Thoracic aorta (tissue), 2 donors: Measurements from ENCODE around the gene STX8. TPM values are rescaled to one million over a fixed set of nuclear protein-coding genes. Genes with fewer than 3 reads are reported as not detected.

Source experiments
- ATAC-seq: fragments of 150-250 bp; one replicate; pipeline ENCODE4 v1.8.0; 2017; ENCODE audit warnings: low read depth; ENCODE audit not compliant: insufficient number of reproducible peaks, low FRiP score
- DNase-seq: peaks from one replicate; pipeline ENCODE4 v3.0.0-alpha.2; 2020; ENCODE audit warnings: low spot score
- H3K27ac ChIP-seq, 2 donors: fragments of 200-600 bp; sonication (generic); 1 replicate in 1 of 2; 2 replicates in 1 of 2; pipeline ENCODE4 v1.5.1; 2016; ENCODE audit warnings: mild to moderate bottlenecking in 2 of 2, moderate library complexity in 2 of 2
- H3K27me3 ChIP-seq: fragments of 200-600 bp; sonication (generic); replicated peaks from 2 replicates; pipeline ENCODE4 v1.6.0; 2016; ENCODE audit warnings: mild to moderate bottlenecking; ENCODE audit not compliant: insufficient read depth
- H3K36me3 ChIP-seq: fragments of 200-600 bp; sonication (generic); one replicate; pipeline ENCODE4 v1.5.1; 2016
- H3K4me1 ChIP-seq, 2 donors: fragments of 200-600 bp; sonication (generic); 1 replicate in 1 of 2; 2 replicates in 1 of 2; pipeline versions ENCODE4 v1.5.1 to v1.6.0; 2016; ENCODE audit warnings: low read depth in 2 of 2, mild to moderate bottlenecking in 1 of 2; ENCODE audit not compliant: control insufficient read depth in 1 of 2
- H3K4me3 ChIP-seq: fragments of 200-600 bp; sonication (generic); 2 replicates; pipeline ENCODE4 v1.5.1; 2016; ENCODE audit warnings: mild to moderate bottlenecking
- H3K9me3 ChIP-seq: fragments of 200-600 bp; sonication (generic); 2 replicates; pipeline ENCODE4 v1.5.1; 2016
- CTCF ChIP-seq: fragments of 200-600 bp; sonication (generic); IDR thresholded peaks from one replicate; pipeline ENCODE4 v1.5.1; 2019; ENCODE audit warnings: antibody characterized with exemption
- total RNA-seq, 2 donors: library from RNA; depleted of rRNA; stranded (reverse); fragments of >200 nt; gene quantifications; one replicate each; pipeline versions ENCODE4 v1.1.0 to v1.2.3, GENCODE V29; 2016

STX8 gene
- total RNA-seq, 2 donors from 2014 or later: 93.9 to 99.8 TPM

- Histone ChIP-seq H3K27me3 (no peaks in the 10 kb centered on the region), H3K9me3 (no peaks in the 10 kb centered on the region), H3K4me3 (no peak overlapping the region), H3K36me3 (no peaks in the 10 kb centered on the region), H3K4me1 (peaks cover 0 to 10% of the 10 kb centered on the region in 2 donors), H3K27ac (no peak overlapping the region)
- no peak for TF ChIP-seq CTCF
- no peak for DNase-seq
- ATAC-seq: no peak
Measured at GRCh38 chr17:9519583-9520272, 55.9 kb downstream of the STX8 start.

GRCh38 chr17:9517396-9517795 lies 58.2 kb downstream of the STX8 start:
- Histone ChIP-seq H3K36me3 (no peaks in the 10 kb centered on the region), H3K27me3 (no peaks in the 10 kb centered on the region), H3K27ac (no peak overlapping the region), H3K4me1 (peaks cover 0 to 10% of the 10 kb centered on the region in 2 donors), H3K9me3 (no peaks in the 10 kb centered on the region), H3K4me3 (no peak overlapping the region)
- no peak for TF ChIP-seq CTCF
- no peak for ATAC-seq
- no peak for DNase-seq

GRCh38 chr17:9513266-9513665 lies 62.4 kb downstream of the STX8 start:
- ATAC-seq: no peak
- H3K36me3 ChIP-seq: no peaks in the 10 kb centered on the region
- peaks cover 10% of the 10 kb centered on the region for H3K9me3 ChIP-seq
- DNase-seq: no peak
- H3K4me3 ChIP-seq: no peak overlapping the region
- H3K27ac ChIP-seq: no peak overlapping the region
- H3K27me3 ChIP-seq: no peaks in the 10 kb centered on the region
- no peak for TF ChIP-seq CTCF
- H3K4me1 ChIP-seq: no peaks in the 10 kb centered on the region

GRCh38 chr17:9512323-9513168 lies 63.1 kb downstream of the STX8 start:
- DNase-seq (no peak), ATAC-seq (no peak)
- no peaks in the 10 kb centered on the region for H3K27me3 ChIP-seq
- H3K4me1 ChIP-seq: no peaks in the 10 kb centered on the region
- H3K27ac ChIP-seq: no peak overlapping the region
- TF ChIP-seq CTCF: no peak
- peaks cover 16% of the 10 kb centered on the region for H3K9me3 ChIP-seq
- no peaks in the 10 kb centered on the region for H3K36me3 ChIP-seq
- H3K4me3 ChIP-seq: no peak overlapping the region

- no peak for DNase-seq
- Histone ChIP-seq H3K36me3 (no peaks in the 10 kb centered on the region), H3K4me3 (no peak overlapping the region), H3K27ac (no peak overlapping the region), H3K9me3 (peaks cover 16% of the 10 kb centered on the region), H3K4me1 (no peaks in the 10 kb centered on the region), H3K27me3 (no peaks in the 10 kb centered on the region)
- no peak for TF ChIP-seq CTCF
- ATAC-seq: no peak
Measured at GRCh38 chr17:9509236-9509816, 66.3 kb downstream of the STX8 start.
